Ovary (tissue), 3 donors: ENCODE measurements around the gene SMIM13.

ENCODE experiments used
- EP300 ChIP-seq: sonication (generic); formaldehyde crosslinking; IDR thresholded peaks from one replicate; pipeline ENCODE4 v1.6.1; 2017; ENCODE audit warnings: antibody characterized with exemption
- POLR2A ChIP-seq: fragments of 450-650 bp; IDR thresholded peaks from one replicate; pipeline ENCODE4 v1.6.1; 2017; ENCODE audit warnings: antibody characterized with exemption, mild to moderate bottlenecking, moderate library complexity
- TF ChIP-seq, protein P1 (sequence below), 3 donors: fragments of 450-650 bp in 2 of 3; fragments of 200-600 bp in 1 of 3; IDR thresholded peaks; one replicate each; pipeline versions ENCODE4 v1.5.1 to v1.8.0; 2016 to 2022; ENCODE audit warnings: antibody characterized with exemption in 3 of 3, mild to moderate bottlenecking in 1 of 3
- donor health status: DM: no; HTN: no; CAD: no.

DNA sequence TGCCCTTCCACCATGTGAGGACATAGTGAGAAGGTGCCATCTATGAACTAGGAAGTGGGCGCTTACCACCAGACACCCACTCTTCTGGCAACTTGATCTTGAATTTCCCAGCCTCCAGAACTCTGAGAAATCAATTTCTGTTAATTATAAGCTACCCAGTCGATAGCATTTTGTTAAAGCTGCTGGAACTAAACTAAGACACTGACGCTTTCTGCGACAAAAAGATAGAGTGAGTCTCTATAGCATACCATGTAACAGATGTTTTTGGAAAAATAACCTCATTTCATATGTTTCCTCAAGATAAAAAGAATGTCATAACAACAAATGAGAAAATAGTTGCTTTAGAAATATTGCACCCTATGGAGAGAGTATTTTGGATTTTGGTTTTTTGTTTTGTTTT lies 15.4 kb upstream of the SMIM13 start:
- TF ChIP-seq, protein P1, sequence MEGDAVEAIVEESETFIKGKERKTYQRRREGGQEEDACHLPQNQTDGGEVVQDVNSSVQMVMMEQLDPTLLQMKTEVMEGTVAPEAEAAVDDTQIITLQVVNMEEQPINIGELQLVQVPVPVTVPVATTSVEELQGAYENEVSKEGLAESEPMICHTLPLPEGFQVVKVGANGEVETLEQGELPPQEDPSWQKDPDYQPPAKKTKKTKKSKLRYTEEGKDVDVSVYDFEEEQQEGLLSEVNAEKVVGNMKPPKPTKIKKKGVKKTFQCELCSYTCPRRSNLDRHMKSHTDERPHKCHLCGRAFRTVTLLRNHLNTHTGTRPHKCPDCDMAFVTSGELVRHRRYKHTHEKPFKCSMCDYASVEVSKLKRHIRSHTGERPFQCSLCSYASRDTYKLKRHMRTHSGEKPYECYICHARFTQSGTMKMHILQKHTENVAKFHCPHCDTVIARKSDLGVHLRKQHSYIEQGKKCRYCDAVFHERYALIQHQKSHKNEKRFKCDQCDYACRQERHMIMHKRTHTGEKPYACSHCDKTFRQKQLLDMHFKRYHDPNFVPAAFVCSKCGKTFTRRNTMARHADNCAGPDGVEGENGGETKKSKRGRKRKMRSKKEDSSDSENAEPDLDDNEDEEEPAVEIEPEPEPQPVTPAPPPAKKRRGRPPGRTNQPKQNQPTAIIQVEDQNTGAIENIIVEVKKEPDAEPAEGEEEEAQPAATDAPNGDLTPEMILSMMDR (IDR thresholded peaks at IDR 0.05) = no peak
- no peak for TF ChIP-seq POLR2A
- no peak for TF ChIP-seq EP300
